GM06990 (cell line): ENCODE measurements around the gene PCDHB10.
"Not testable (repeated sequence)": the region's sequence is repeated elsewhere in the genome, so short reads cannot be mapped to it uniquely, and the experiment has no call there.

Experiments
- DNase-seq: peaks from one replicate; pipeline ENCODE4 v3.0.0-alpha.2; 2011; ENCODE audit not compliant: insufficient read length; ENCODE audit errors: extremely low read depth
- H3K27me3 ChIP-seq: replicated peaks from 2 replicates; pipeline ENCODE4 v1.6.0; 2011; ENCODE audit warnings: low read length; ENCODE audit not compliant: control insufficient read depth, insufficient read depth
- H3K36me3 ChIP-seq: 2 replicates; pipeline ENCODE4 v1.5.1; 2011; ENCODE audit warnings: low read length; ENCODE audit not compliant: control insufficient read depth, insufficient read depth
- H3K4me3 ChIP-seq: replicated peaks from 2 replicates; pipeline ENCODE4 v1.5.1; 2011; ENCODE audit warnings: low read depth, mild to moderate bottlenecking, control low read depth, low read length
- TF ChIP-seq, protein P1 (sequence below): IDR thresholded peaks from 2 replicates; pipeline ENCODE4 v1.5.1; 2011; ENCODE audit warnings: low read length, control low read depth, mild to moderate bottlenecking, inconsistent platforms; ENCODE audit not compliant: insufficient read depth, poor library complexity, severe bottlenecking

The PCDHB10 gene

DNA sequence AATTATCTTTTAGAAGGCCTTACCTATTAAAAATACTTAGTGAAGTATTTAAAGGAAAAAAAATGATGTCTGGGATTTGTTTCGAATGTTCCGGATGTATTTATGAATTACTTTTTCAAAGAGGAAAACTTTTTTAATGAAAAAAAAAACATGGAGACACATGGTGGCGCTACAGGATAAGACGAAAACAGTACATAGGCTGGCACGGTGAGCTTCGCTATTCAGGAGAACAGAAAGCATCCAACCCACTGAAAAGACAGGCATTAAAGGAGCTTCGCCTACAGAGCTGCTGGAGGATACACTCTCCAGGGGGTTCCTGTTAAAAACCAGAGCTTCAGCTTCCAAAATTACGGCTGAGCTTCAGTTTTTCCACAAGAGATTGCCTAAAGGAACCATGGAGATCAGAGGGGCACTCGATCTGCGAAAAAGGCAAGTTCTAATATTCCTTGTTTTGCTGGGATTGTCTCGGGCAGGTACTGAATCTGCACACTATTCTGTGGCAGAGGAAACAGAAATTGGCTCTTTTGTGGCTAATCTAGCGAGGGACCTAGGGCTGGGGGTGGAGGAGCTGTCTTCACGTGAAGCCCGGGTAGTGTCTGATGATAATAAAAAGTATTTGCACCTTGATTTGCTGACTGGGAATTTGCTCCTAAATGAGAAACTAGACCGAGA is 31.1 kb downstream of the PCDHB10 start, which contains the start of gene PCDHB14:
PCDHB14 (plus strand) TSS at position 232 of the 672 bp plus-strand sequence; CDS start at position 395, 163 bp downstream.
- peak within 1 kb of the TSS; percentile 17; the same call in 1 of the 2 replicates for H3K4me3 ChIP-seq
- H3K36me3 ChIP-seq: no peaks in the 10 kb centered on the region
- DNase-seq: no peak

DNA sequence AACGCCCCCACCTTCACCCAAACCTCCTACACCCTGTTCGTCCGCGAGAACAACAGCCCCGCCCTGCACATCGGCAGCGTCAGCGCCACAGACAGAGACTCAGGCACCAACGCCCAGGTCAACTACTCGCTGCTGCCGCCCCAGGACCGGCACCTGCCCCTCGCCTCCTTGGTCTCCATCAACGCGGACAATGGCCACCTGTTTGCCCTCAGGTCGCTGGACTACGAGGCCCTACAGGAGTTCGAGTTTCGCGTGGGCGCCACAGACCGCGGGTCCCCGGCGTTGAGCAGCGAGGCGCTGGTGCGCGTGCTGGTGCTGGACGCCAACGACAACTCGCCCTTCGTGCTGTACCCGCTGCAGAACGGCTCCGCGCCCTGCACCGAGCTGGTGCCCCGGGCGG is 32.7 kb downstream of the PCDHB10 start:
- not testable (repeated sequence) for DNase-seq, H3K36me3 ChIP-seq, H3K4me3 ChIP-seq, H3K27me3 ChIP-seq

More for the DNA sequence above, 31.1 kb downstream of the PCDHB10 start, which contains the start of gene PCDHB14:
- TF ChIP-seq, protein P1, sequence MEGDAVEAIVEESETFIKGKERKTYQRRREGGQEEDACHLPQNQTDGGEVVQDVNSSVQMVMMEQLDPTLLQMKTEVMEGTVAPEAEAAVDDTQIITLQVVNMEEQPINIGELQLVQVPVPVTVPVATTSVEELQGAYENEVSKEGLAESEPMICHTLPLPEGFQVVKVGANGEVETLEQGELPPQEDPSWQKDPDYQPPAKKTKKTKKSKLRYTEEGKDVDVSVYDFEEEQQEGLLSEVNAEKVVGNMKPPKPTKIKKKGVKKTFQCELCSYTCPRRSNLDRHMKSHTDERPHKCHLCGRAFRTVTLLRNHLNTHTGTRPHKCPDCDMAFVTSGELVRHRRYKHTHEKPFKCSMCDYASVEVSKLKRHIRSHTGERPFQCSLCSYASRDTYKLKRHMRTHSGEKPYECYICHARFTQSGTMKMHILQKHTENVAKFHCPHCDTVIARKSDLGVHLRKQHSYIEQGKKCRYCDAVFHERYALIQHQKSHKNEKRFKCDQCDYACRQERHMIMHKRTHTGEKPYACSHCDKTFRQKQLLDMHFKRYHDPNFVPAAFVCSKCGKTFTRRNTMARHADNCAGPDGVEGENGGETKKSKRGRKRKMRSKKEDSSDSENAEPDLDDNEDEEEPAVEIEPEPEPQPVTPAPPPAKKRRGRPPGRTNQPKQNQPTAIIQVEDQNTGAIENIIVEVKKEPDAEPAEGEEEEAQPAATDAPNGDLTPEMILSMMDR: no peak
- H3K27me3 ChIP-seq: no peaks in the 10 kb centered on the region

DNA sequence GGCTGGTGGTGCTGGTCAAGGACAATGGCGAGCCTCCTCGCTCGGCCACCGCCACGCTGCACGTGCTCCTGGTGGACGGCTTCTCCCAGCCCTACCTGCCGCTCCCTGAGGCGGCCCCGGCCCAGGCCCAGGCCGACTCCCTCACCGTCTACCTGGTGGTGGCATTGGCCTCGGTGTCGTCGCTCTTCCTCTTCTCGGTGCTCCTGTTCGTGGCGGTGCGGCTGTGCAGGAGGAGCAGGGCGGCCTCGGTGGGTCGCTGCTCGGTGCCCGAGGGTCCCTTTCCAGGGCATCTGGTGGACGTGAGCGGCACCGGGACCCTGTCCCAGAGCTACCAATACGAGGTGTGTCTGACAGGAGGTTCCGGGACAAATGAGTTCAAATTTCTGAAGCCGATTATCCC is 33.3 kb downstream of the PCDHB10 start:
- H3K4me3 ChIP-seq, H3K36me3 ChIP-seq, H3K27me3 ChIP-seq, DNase-seq: not testable (repeated sequence)

DNA sequence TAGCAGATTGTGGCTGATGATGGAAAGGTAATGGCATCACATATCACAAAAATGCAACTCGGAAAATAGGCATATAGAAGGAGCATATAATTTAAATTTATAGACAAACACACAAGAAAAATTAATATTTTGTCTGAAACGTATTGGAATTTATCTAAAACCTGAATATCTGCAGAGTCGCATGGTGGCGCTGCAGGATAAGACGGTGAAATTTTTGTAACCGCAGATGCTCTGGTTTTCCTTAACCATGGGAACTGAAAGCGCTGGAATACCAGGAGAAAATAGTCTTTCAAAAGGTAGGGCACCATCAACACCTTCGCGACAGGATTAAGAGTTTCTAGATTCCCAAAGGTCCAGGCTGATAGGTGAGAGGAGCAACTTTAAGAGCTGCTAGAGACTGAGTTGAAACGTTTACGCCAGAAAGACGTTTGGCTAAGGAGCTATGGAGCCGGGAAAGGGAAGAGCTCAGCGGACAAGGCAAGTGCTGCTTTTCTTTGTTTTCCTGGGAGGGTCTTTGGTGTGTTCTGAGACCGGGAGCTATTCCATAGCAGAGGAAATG is 42.0 kb downstream of the PCDHB10 start:
- Histone ChIP-seq H3K27me3 (no peaks in the 10 kb centered on the region), H3K4me3 (no peak overlapping the region), H3K36me3 (no peaks in the 10 kb centered on the region)
- no peak for DNase-seq
- TF ChIP-seq, protein P1: no peak

DNA sequence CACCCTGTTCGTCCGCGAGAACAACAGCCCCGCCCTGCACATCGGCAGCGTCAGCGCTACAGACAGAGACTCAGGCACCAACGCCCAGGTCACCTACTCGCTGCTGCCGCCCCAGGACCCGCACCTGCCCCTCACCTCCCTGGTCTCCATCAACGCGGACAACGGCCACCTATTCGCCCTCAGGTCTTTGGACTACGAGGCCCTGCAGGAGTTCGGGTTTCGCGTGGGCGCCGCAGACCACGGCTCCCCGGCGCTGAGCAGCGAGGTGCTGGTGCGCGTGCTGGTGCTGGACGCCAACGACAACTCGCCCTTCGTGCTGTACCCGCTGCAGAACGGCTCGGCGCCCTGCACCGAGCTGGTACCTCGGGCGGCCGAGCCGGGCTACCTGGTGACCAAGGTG is 43.8 kb downstream of the PCDHB10 start:
- not testable (repeated sequence) for DNase-seq, H3K36me3 ChIP-seq

DNA sequence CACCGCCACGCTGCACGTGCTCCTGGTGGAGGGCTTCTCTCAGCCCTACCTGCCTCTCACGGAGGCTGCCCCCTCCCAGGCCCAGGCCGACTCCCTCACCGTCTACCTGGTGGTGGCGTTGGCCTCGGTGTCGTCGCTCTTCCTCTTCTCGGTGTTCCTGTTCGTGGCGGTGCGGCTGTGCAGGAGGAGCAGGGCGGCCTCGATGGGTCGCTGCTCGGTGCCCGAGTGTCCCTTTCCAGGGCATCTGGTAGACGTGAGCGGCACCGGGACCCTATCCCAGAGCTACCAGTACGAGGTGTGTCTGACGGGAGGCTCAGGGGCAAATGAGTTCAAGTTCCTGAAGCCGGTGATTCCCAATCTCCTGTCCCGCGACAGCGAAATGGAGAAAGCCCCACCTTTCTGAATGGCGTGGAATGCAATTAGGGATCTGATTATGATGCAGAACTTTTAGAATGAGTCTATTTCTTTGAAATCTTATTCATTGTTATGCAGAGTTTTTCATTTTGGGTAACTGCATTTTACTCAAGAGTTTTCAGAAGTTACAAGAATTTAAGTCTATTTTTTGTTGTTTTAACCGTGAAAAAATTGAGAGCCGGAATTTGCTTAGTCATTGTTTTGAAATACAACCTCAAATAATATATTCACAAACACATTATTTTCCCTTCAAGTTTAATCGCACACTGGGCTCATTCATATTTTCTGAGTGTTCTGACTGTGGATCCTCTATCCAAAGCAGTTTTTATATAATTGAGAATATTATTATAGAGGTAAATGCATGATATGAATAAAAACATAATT is 44.6 kb downstream of the PCDHB10 start:
- DNase-seq: no peak
- Histone ChIP-seq H3K4me3 (no peak overlapping the region), H3K27me3 (no peaks in the 10 kb centered on the region), H3K36me3 (no peaks in the 10 kb centered on the region)
- TF ChIP-seq, protein P1: no peak

More for the DNA sequence above, 43.8 kb downstream of the PCDHB10 start:
- H3K4me3 ChIP-seq, H3K27me3 ChIP-seq: not testable (repeated sequence)

DNA sequence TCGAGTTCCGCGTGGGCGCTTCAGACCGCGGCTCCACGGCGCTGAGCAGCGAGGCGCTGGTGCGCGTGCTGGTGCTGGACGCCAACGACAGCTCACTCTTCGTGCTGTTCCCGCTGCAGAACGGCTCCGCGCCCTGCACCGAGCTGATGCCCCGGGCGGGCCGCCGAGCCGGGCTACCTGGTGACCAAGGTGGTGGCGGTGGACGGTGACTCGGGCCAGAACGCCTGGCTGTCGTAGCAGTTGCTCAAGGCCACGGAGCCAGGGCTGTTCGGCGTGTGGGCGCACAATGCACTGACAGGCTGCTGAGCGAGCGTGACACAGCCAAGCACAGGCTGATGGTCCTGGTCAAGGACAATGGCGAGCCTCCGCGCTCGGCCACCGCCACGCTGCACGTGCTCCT is 49.3 kb downstream of the PCDHB10 start:
- H3K27me3 ChIP-seq: no peaks in the 10 kb centered on the region
- TF ChIP-seq, protein P1: no peak
- H3K36me3 ChIP-seq: no peaks in the 10 kb centered on the region
- DNase-seq: no peak
- no peak overlapping the region for H3K4me3 ChIP-seq
